Esophagus squamous epithelium (tissue), 4 donors: ENCODE measurements around the gene FXYD6.

ENCODE experiments used
- CTCF ChIP-seq, 6 experiments: fragments of 450-650 bp in 4 of 6; fragments of 200-600 bp in 2 of 6; sonication (generic) in 2 of 6; IDR thresholded peaks; one replicate each; pipeline ENCODE4 v1.5.1; 2016 to 2019; ENCODE audit warnings: antibody characterized with exemption in 6 of 6, mild to moderate bottlenecking in 4 of 6, moderate library complexity in 4 of 6
- POLR2A ChIP-seq, 4 donors: fragments of 450-650 bp; IDR thresholded peaks; one replicate each; pipeline ENCODE4 v1.6.1; 2017; ENCODE audit warnings: antibody characterized with exemption in 4 of 4, mild to moderate bottlenecking in 4 of 4, moderate library complexity in 3 of 4

GRCh38 chr11:117875382-117876058 is 938 bp downstream of the FXYD6 start:
- no peak for TF ChIP-seq POLR2A (IDR thresholded peaks at IDR 0.05)
- TF ChIP-seq CTCF (IDR thresholded peaks at IDR 0.05): no peak
